Heart right ventricle (tissue), 16 donors: ENCODE data around the gene F2RL1. TPM values are rescaled to one million over a fixed set of nuclear protein-coding genes. Genes with fewer than 3 reads are reported as not detected.
A peak's percentile ranks its signal among the peaks of the same experiment; 100 is the strongest.

Experiments used
- ATAC-seq, 8 donors: fragments of 200-7000 bp; cut with Tn5 transposase; one replicate each; pipeline ENCODE4 v1.9.1; 2020; ENCODE audit warnings: mild to moderate bottlenecking in 8 of 8, moderate library complexity in 8 of 8, moderate number of reproducible peaks in 1 of 8
- DNase-seq, 2 donors: peaks; one replicate each; pipeline ENCODE4 v3.0.0-alpha.2; 2020
- H3K27ac ChIP-seq, 10 donors: fragments of 200-600 bp; sonication (generic) in 2 of 10; one replicate each; pipeline versions ENCODE4 v1.5.0 to v1.8.0; 2020 to 2022; ENCODE audit warnings: mild to moderate bottlenecking in 3 of 10
- H3K27me3 ChIP-seq, 7 donors: fragments of 200-600 bp; one replicate each; pipeline ENCODE4 v1.8.0; 2021 to 2022; ENCODE audit warnings: mild to moderate bottlenecking in 2 of 7
- H3K36me3 ChIP-seq, 9 donors: fragments of 200-600 bp; sonication (generic) in 1 of 9; one replicate each; pipeline versions ENCODE4 v1.5.0 to v1.8.0; 2020 to 2022; ENCODE audit warnings: mild to moderate bottlenecking in 2 of 9
- H3K4me1 ChIP-seq, 9 donors: fragments of 200-600 bp; sonication (generic) in 1 of 9; one replicate each; pipeline versions ENCODE4 v1.5.0 to v1.8.0; 2020 to 2022; ENCODE audit warnings: mild to moderate bottlenecking in 4 of 9
- H3K4me3 ChIP-seq, 10 donors: fragments of 200-600 bp; sonication (generic) in 2 of 10; one replicate each; pipeline versions ENCODE4 v1.5.0 to v1.8.0; 2020 to 2022; ENCODE audit warnings: mild to moderate bottlenecking in 7 of 10, moderate library complexity in 2 of 10
- H3K9me3 ChIP-seq, 11 donors: fragments of 200-600 bp in 10 of 11; sonication (generic) in 2 of 11; one replicate each; pipeline versions ENCODE4 v1.5.0 to v1.8.0; 2013 to 2022; ENCODE audit warnings: mild to moderate bottlenecking in 2 of 11, control low read depth in 1 of 11, moderate library complexity in 1 of 11
- CTCF ChIP-seq, 9 donors: fragments of 200-600 bp; sonication (generic) in 2 of 9; IDR thresholded peaks; one replicate each; pipeline versions ENCODE4 v1.5.0 to v1.8.0; 2021 to 2022; ENCODE audit warnings: antibody characterized with exemption in 9 of 9, mild to moderate bottlenecking in 5 of 9, moderate library complexity in 1 of 9
- WGBS, 2 donors: extraction: QIAGEN DNeasy Blood & Tissue Kit; methylation state at CpG; one replicate each; pipeline ENCODE4 v1.1.7; 2013; ENCODE audit warnings: inconsistent platforms in 1 of 2; 5-methylcytosine and 5-hydroxymethylcytosine counted together
- intact Hi-C, 10 donors: fragments of 100-400 bp; cut with DNase I; formaldehyde crosslinking; loops; one replicate each; pipeline versions ENCODE4 v1.11.1 to v1.14.2; 2022
- polyA plus RNA-seq, 2 donors: library from polyadenylated mRNA; stranded (reverse); fragments of 200-250 nt; gene quantifications; one replicate each; pipeline ENCODE4 v1.2.3, GENCODE V29; 2013
- total RNA-seq, 10 donors: library from RNA; stranded (reverse); fragmentation: NEBNext Ultra II Directional in 3 of 10; extraction: Animal tissue kit (Norgen Biotek cat#: 25700) in 3 of 10; gene quantifications; one replicate each; pipeline versions ENCODE4 v1.2.1 to v1.2.4, GENCODE V29; 2021 to 2023
- donor health status: Arrhythmogenic right ventricular cardiomyopathy.
- donor health status: ischemic (EF 13 %, LVEDD 7.1; RV severe dilation, severe dysfunction).
- donor health status: healthy with polysubstance abuse.
- donor health status: DM: no; HTN: yes; CAD: no.
- donor health status: DM: no; HTN: no; CAD: no.
- donor health status: ischemic (EF 25% LVEDD 6.9; RV normal size, moderate dysfunction).
- donor health status: ischemic (EF 25% LVEDD 5.7; RV mildly dilated, moderate dysfunction).
- donor health status: healthy.
- donor health status: DM: yes; HTN: yes; CAD: no.
- donor health status: Ischemic cardiomyopathy.
- donor health status: ischemic (EF 35%, LVEDD 5.7; RV mildly dilated, moderate dysfunction).
- donor health status: nonischemic (EF 11% LVEDD 7.7; RV severe dilation, severe dysfunction).
- donor health status: DM: yes; HTN: yes; CAD: no.
- donor health status: PGD.
- donor health status: ischemic (EF 29% LVEDD 5.4; RV normal size, mild dysfunction).
- donor health status: nonischemic (EF 23%, LVEDD 6.1; RV moderate dilation, normal function).

The F2RL1 gene
- total and polyA plus RNA-seq, 12 donors: 0.56 to 3.9 (median 0.91) TPM

GRCh38 chr5:76807296-76807695 is 11.5 kb upstream of the F2RL1 start:
- no peak for ATAC-seq
- WGBS, 2 donors: 83 to 88% methylated on average over 3 of the region's 3 CpGs
- no peak for DNase-seq
- Histone ChIP-seq H3K4me1 (peaks cover 0 to 8% (median 0%) of the 10 kb centered on the region in 9 donors), H3K27ac (peak overlapping the region in 3 of 10 donors; percentile 16 to 39 (median 36)), H3K27me3 (no peaks in the 10 kb centered on the region), H3K4me3 (no peak overlapping the region), H3K36me3 (no peaks in the 10 kb centered on the region), H3K9me3 (no peaks in the 10 kb centered on the region)
- no peak for TF ChIP-seq CTCF (IDR thresholded peaks at IDR 0.05)
- intact Hi-C loops: no loop called here

- Histone ChIP-seq H3K9me3 (no peaks in the 10 kb centered on the region), H3K36me3 (no peaks in the 10 kb centered on the region), H3K27me3 (no peaks in the 10 kb centered on the region), H3K4me1 (peaks cover 0 to 8% (median 0%) of the 10 kb centered on the region in 9 donors), H3K27ac (peak overlapping the region in 4 of 10 donors; percentile 19 to 51 (median 37)), H3K4me3 (no peak overlapping the region)
- intact Hi-C loops: no loop called here
- TF ChIP-seq CTCF (IDR thresholded peaks at IDR 0.05): no peak
- DNase-seq (no peak), ATAC-seq (peak in 3 of 8 donors; percentile 38 to 62 (median 38))
- 63 to 64% methylated on average over 5 of the region's 5 CpGs for WGBS, 2 donors
These were observed 10.6 kb upstream of the F2RL1 start for GRCh38 chr5:76808141-76808691.

GRCh38 chr5:76809141-76809540 is 9.7 kb upstream of the F2RL1 start:
- 72 to 81% methylated on average over 4 of the region's 4 CpGs for WGBS, 2 donors
- H3K27me3 ChIP-seq: no peaks in the 10 kb centered on the region
- ATAC-seq: no peak

GRCh38 chr5:76810236-76810635 is 8.6 kb upstream of the F2RL1 start:
- H3K36me3 ChIP-seq: no peaks in the 10 kb centered on the region
- no peaks in the 10 kb centered on the region for H3K27me3 ChIP-seq
- H3K4me3 ChIP-seq: no peak overlapping the region
- 96 to 97% methylated on average over 6 of the region's 6 CpGs for WGBS, 2 donors
- ATAC-seq (no peak), DNase-seq (no peak)
- intact Hi-C loops: no loop called here
- TF ChIP-seq CTCF (IDR thresholded peaks at IDR 0.05): no peak
- no peaks in the 10 kb centered on the region for H3K9me3 ChIP-seq
- no peak overlapping the region for H3K27ac ChIP-seq
- peaks cover 0 to 7% (median 0%) of the 10 kb centered on the region in 9 donors for H3K4me1 ChIP-seq

More at GRCh38 chr5:76809141-76809540, 9.7 kb upstream of the F2RL1 start:
- intact Hi-C loops: no loop called here
- H3K27ac ChIP-seq: no peak overlapping the region
- DNase-seq: no peak
- TF ChIP-seq CTCF (IDR thresholded peaks at IDR 0.05): no peak
- no peak overlapping the region for H3K4me3 ChIP-seq
- H3K9me3 ChIP-seq: no peaks in the 10 kb centered on the region
- H3K36me3 ChIP-seq: no peaks in the 10 kb centered on the region
- peaks cover 0 to 8% (median 0%) of the 10 kb centered on the region in 9 donors for H3K4me1 ChIP-seq
